ENCODE data around the gene PLEKHH2. TPM values are rescaled to one million over a fixed set of nuclear protein-coding genes. Genes with fewer than 3 reads are reported as not detected.

Gene PLEKHH2
- total RNA-seq, 1 donor from 2014 or later: 1.8 TPM

GRCh38 chr2:43812947-43813346 is 175.9 kb downstream of the PLEKHH2 start:
- Histone ChIP-seq H3K27me3 (ENCODE audit: control insufficient read depth, insufficient read depth, low read length) (no peaks in the 10 kb centered on the region), H3K4me3 (ENCODE audit: low read depth, low read length) (no peak overlapping the region), H3K36me3 (ENCODE audit: control insufficient read depth, insufficient read depth, low read length) (no peaks in the 10 kb centered on the region)
- TF ChIP-seq CTCF (IDR thresholded peaks at IDR 0.05; ENCODE audit: insufficient read depth, low read length, severe bottlenecking): no peak
- no peak for DNase-seq (ENCODE audit: low read depth)
- no peak for FAIRE-seq

GRCh38 chr2:43814711-43815110 is 177.7 kb downstream of the PLEKHH2 start:
- FAIRE-seq: no peak
- TF ChIP-seq CTCF (IDR thresholded peaks at IDR 0.05; ENCODE audit: insufficient read depth, low read length, severe bottlenecking): no peak

More at GRCh38 chr2:43814711-43815110, 177.7 kb downstream of the PLEKHH2 start:
- DNase-seq (ENCODE audit: low read depth): no peak
- H3K27me3 ChIP-seq (ENCODE audit: control insufficient read depth, insufficient read depth, low read length): no peaks in the 10 kb centered on the region
- no peaks in the 10 kb centered on the region for H3K36me3 ChIP-seq (ENCODE audit: control insufficient read depth, insufficient read depth, low read length)
- no peak overlapping the region for H3K4me3 ChIP-seq (ENCODE audit: low read depth, low read length)

Other genes starting within 250 kb of the PLEKHH2 start
- gene THADA, start 41.2 kb upstream of the PLEKHH2 start, total RNA-seq: 22.1 and 25.8 TPM in 2 replicates
- not detected in 2 replicates for gene C1GALT1C1L, start 39.2 kb downstream of the PLEKHH2 start, total RNA-seq
- gene DYNC2LI1, start 136.8 kb downstream of the PLEKHH2 start, total RNA-seq: 8.2 and 12.4 TPM in 2 replicates
- gene ABCG5, start 201.6 kb downstream of the PLEKHH2 start, total RNA-seq: not detected in 2 replicates
- under 0.01 TPM in 1 of 2 replicates, not detected in the other for gene ABCG8, start 201.7 kb downstream of the PLEKHH2 start, total RNA-seq

All from bronchial epithelial cell (primary cell).